Brain microvascular endothelial cell (primary cell): Measurements from ENCODE around the gene ETS2.

Experiments
- DNase-seq: peaks from one replicate; pipeline ENCODE4 v3.0.0-alpha.2; 2020
- H3K27ac ChIP-seq: fragments of 250-450 bp; sonication (Bioruptor Pico); 2 replicates; pipeline ENCODE4 v1.5.1; 2020; ENCODE audit warnings: mild to moderate bottlenecking, moderate library complexity
- H3K27me3 ChIP-seq: fragments of 250-450 bp; sonication (Bioruptor Pico); replicated peaks from 2 replicates; pipeline ENCODE4 v1.5.1; 2020; ENCODE audit warnings: mild to moderate bottlenecking
- H3K36me3 ChIP-seq: fragments of 250-450 bp; sonication (Bioruptor Pico); replicated peaks from 2 replicates; pipeline ENCODE4 v1.5.1; 2020; ENCODE audit warnings: mild to moderate bottlenecking
- H3K4me3 ChIP-seq: 2 replicates; pipeline ENCODE4 v1.5.1; 2011; ENCODE audit warnings: low read depth, mild to moderate bottlenecking, control low read depth, low read length, moderate library complexity
- CTCF ChIP-seq: IDR thresholded peaks from 2 replicates; pipeline ENCODE4 v1.5.1; 2011; ENCODE audit warnings: low read depth, mild to moderate bottlenecking, moderate library complexity, low read length, control low read depth, inconsistent platforms; ENCODE audit errors: missing control alignments
- in situ Hi-C: cut with HindIII; loops from 2 replicates; pipeline ENCODE4 v1.10.0; 2017; ENCODE audit warnings: low sequenced_read_pairs, low pct_ligation_motif_present

ETS2 gene

GRCh38 chr21:38830671-38831525 is 25.2 kb downstream of the ETS2 start:
- DNase-seq, result no peak
- Histone ChIP-seq H3K27ac (peak overlapping the region; percentile 62), H3K4me3 (no peak overlapping the region), H3K36me3 (no peaks in the 10 kb centered on the region), H3K27me3 (no peaks in the 10 kb centered on the region)
- in situ Hi-C loops, result no loop called here
- no peak for TF ChIP-seq CTCF

DNA sequence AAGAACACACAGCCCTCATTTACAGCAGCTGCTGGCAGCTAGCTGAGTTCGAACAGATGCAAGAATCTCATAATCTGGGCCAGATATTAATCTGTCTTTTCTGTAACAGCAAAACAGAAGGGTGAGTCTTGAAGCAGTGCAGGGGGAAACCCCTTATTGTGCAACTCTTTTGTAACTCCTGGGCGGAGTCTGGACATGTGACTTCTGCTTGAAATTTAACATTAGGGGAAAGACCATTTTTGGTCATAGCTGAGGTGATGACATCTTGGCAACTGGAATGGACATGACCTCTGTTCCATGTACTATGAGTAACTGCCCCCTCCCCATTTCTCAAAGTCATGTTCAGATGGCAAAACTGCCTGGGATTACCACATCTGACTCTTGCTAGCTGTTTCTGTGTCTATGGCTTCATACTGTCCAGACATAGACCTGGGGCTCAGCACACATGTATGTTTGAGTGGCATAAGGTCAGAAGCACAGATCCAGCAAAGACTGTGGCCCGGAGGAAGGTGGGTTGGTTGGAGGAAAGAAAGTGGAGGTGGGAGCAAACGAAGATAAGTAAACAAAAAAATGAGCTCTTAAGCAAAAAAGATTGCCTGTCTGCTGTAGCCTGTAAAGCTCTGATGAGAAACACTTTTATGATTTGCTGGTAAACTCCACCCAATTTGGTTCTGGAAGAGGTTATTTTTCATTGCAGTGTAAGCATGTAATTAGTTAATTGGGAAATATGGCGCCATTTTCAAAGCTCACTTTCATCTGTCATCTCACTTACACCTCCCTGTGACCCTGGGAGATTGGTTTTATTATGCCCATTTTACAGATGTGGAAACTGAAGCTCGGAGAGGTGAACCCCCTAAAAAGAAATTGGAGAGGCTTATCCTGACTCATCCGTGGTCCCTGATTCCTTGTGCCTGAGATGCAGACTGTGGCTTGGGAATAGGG is 26.1 kb downstream of the ETS2 start:
- Histone ChIP-seq H3K4me3 (no peak overlapping the region), H3K27me3 (no peaks in the 10 kb centered on the region), H3K36me3 (no peaks in the 10 kb centered on the region), H3K27ac (peak overlapping the region; percentile 62)
- in situ Hi-C loops, result no loop called here
- no peak for TF ChIP-seq CTCF
- DNase-seq, result peak; percentile 96

DNA sequence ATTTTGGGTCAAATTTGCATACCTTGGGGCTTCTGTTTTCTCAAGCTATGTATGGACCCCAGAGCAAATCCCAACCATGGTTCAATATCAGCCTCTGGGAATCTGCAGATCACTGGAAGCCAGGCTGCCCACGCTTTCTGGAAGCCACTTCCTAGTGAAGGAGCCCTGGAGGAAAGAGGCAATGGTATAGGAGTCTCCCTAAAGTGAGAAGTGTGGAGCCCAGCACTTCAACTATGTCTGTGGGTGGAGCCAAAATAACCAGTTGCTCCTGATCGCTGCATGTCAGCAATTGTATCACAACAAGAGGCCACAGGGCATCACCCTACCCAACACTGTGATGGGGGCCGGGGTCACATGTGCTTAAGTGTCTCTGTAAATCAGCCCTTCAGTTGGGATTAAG is 26.9 kb downstream of the ETS2 start:
- Histone ChIP-seq H3K4me3 (no peak overlapping the region), H3K27me3 (no peaks in the 10 kb centered on the region), H3K27ac (no peak overlapping the region), H3K36me3 (no peaks in the 10 kb centered on the region)
- no peak for TF ChIP-seq CTCF
- in situ Hi-C loops, result no loop called here
- DNase-seq, result no peak

GRCh38 chr21:38833117-38833516 is 27.4 kb downstream of the ETS2 start:
- Histone ChIP-seq H3K27me3 (no peaks in the 10 kb centered on the region), H3K27ac (no peak overlapping the region), H3K4me3 (no peak overlapping the region), H3K36me3 (no peaks in the 10 kb centered on the region)
- in situ Hi-C loops, result no loop called here
- peak; percentile 38 for TF ChIP-seq CTCF
- no peak for DNase-seq

- H3K27me3 ChIP-seq, result no peaks in the 10 kb centered on the region
- in situ Hi-C loops, result no loop called here
- no peak overlapping the region for H3K27ac ChIP-seq
- DNase-seq, result no peak
- no peaks in the 10 kb centered on the region for H3K36me3 ChIP-seq
- TF ChIP-seq CTCF, result no peak
- no peak overlapping the region for H3K4me3 ChIP-seq
These were observed 29.0 kb downstream of the ETS2 start for GRCh38 chr21:38834725-38835124.
